Stimulated activated CD4-positive, alpha-beta T cell treated with anti-CD3 and anti-CD28 coated beads, TNF-alpha, amount 100 ng/mL, for 48 hours (primary cell): ENCODE data around the gene AGTRAP.

ENCODE experiments used
- DNase-seq, 3 donors: peaks; one replicate each; pipeline ENCODE4 v3.0.0-alpha.2; 2020; ENCODE audit warnings: low read depth in 3 of 3

AGTRAP gene

GRCh38 chr1:11784256-11784992 is 48.5 kb downstream of the AGTRAP start:
- no peak for DNase-seq

- peak in 2 of 3 donors; percentile 24 to 28 for DNase-seq
Observed at GRCh38 chr1:11784993-11785769, 49.2 kb downstream of the AGTRAP start.

- no peak for DNase-seq
Observed at GRCh38 chr1:11786168-11786567, 50.2 kb downstream of the AGTRAP start.

- DNase-seq, result no peak
Observed at GRCh38 chr1:11787251-11787803, 51.4 kb downstream of the AGTRAP start.

GRCh38 chr1:11787804-11788436 is 52.0 kb downstream of the AGTRAP start:
- no peak for DNase-seq

GRCh38 chr1:11788549-11789053 is 52.7 kb downstream of the AGTRAP start:
- no peak for DNase-seq

GRCh38 chr1:11789126-11790067 is 53.5 kb downstream of the AGTRAP start:
- DNase-seq, result no peak

GRCh38 chr1:11790101-11790879 is 54.4 kb downstream of the AGTRAP start:
- DNase-seq, result no peak

- no peak for DNase-seq
Observed at GRCh38 chr1:11790880-11791715, 55.2 kb downstream of the AGTRAP start.

GRCh38 chr1:11792106-11792505 is 56.2 kb downstream of the AGTRAP start:
- no peak for DNase-seq

GRCh38 chr1:11793819-11794218 is 57.9 kb downstream of the AGTRAP start:
- no peak for DNase-seq

- DNase-seq, result no peak
Observed at GRCh38 chr1:11794446-11795237, 58.7 kb downstream of the AGTRAP start.

- DNase-seq, result no peak
Observed at GRCh38 chr1:11795238-11795890, 59.4 kb downstream of the AGTRAP start.

- no peak for DNase-seq
Observed at GRCh38 chr1:11796036-11796828, 60.3 kb downstream of the AGTRAP start.

GRCh38 chr1:11797525-11798216 is 61.7 kb downstream of the AGTRAP start:
- no peak for DNase-seq

- DNase-seq, result no peak
Observed at GRCh38 chr1:11799099-11799498, 63.2 kb downstream of the AGTRAP start.

GRCh38 chr1:11799896-11800295 is 64.0 kb downstream of the AGTRAP start:
- DNase-seq, result no peak
